SKM-1 treated with dmso at 0.1 percent for 144 hours (cell line): ENCODE results near the gene ACSF3.
"Not testable (repeated sequence)": the region's sequence is repeated elsewhere in the genome, so short reads cannot be mapped to it uniquely, and the experiment has no call there.

Source experiments
- DNase-seq: peaks from one replicate; lab custom pipeline; 2025; ENCODE audit not compliant: unreplicated experiment; lab: John Stamatoyannopoulos, UW

Gene ACSF3

DNA sequence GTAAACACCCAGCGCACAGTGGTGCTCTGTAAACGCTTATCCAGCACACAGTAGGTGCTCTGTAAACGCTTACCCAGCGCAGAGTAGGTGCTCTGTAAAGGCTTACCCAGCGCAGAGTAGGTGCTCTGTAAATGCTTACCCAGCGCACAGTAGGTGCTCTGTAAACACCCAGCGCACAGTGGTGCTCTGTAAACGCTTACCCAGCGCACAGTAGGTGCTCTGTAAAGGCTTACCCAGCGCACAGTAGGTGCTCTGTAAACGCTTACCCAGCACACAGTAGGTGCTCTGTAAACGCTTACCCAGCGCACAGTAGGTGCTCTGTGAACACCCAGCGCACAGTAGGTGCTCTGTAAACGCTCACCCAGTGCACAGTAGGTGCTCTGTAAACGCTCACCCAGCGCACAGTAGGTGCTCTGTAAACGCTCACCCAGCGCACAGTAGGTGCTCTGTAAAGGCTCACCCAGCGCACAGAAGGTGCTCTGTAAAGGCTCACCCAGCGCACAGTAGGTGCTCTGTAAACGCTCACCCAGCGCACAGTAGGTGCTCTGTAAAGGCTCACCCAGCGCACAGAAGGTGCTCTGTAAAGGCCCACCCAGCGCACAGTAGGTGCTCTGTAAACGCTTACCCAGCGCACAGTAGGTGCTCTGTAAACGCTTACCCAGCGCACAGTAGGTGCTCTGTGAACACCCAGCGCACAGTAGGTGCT lies 92.4 kb downstream of the ACSF3 start:
- not testable (repeated sequence) for DNase-seq

DNA sequence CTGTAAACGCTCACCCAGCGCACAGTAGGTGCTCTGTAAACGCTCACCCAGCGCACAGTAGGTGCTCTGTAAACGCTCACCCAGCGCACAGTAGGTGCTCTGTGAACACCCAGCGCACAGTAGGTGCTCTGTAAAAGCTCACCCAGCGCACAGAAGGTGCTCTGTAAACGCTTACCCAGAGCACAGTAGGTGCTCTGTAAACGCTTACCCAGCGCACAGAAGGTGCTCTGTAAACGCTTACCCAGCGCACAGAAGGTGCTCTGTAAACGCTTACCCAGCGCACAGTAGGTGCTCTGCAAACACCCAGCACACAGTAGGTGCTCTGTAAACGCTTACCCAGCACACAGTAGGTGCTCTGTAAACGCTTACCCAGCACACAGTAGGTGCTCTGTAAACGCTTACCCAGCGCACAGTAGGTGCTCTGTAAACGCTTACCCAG lies 93.0 kb downstream of the ACSF3 start:
- DNase-seq, result not testable (repeated sequence)

- DNase-seq, result no peak
Measured at GRCh38 chr16:89187032-89187769, 93.5 kb downstream of the ACSF3 start.

- DNase-seq, result no peak
Measured at GRCh38 chr16:89187770-89188392, 94.2 kb downstream of the ACSF3 start.

- DNase-seq, result not testable (repeated sequence)
Measured at GRCh38 chr16:89188471-89189357, 95.1 kb downstream of the ACSF3 start.

DNA sequence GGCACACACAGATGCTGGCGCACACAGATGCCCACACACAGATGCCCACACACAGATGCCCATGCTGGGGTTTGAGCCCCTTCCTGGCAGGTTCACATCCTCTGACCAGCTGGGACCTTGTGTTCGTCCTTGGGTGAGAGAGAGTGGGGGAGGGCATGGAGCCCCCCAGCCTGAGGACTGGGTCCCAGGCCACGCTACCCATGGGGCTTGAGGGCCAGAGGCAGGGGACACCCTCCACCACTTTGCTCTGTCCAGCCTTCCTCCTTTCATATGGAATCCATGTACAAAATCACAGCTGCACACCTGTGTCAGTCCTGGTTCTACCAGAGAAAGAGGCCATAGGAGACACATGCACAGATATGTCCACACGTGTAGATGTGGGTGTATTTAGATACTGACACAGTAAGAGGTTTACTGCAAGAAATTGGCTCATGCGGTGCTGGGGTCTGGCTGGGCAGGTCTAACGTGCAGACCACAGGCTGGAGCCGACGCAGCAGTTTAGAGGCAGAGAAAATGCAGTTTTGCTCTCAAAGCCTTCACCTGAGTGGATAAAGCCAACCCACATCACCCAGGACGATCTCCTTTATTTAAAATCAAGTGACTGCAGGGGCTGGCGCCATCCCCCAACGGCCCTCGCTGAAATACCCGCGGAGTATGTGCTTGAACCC lies 95.8 kb downstream of the ACSF3 start:
- no peak for DNase-seq

GRCh38 chr16:89190150-89190958 lies 96.7 kb downstream of the ACSF3 start:
- no peak for DNase-seq

DNA sequence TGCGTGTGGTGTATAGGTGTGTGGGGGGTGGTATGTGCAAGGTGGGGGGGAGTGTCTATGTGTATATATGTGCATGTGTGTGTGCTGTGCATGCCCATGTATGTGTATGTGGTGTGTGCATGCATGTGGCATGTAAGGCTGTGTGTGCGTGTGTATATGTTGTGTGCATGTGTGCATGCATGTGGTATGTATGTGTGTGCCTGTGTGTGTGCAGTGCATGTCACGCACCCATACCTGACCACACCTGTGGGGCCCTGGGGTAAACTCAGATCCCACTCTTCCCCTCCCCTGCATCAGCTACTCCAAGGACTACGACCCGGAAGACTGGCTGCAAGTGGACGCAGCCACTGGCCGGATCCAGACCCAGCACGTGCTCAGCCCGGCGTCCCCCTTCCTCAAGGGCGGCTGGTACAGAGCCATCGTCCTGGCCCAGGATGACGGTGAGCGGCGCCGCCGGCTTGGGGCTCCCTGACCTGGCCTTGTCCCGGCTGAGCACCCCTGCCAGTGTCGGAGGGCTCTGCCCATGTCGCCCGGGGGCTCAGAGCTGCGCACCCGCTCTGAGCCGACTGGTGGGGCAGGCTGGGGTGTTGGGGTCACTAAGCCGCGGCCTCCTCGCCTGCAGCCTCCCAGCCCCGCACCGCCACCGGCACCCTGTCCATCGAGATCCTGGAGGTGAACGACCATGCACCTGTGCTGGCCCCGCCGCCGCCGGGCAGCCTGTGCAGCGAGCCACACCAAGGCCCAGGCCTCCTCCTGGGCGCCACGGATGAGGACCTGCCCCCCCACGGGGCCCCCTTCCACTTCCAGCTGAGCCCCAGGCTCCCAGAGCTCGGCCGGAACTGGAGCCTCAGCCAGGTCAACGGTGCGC lies 97.6 kb downstream of the ACSF3 start:
- DNase-seq, result no peak

GRCh38 chr16:89191901-89192185 lies 98.2 kb downstream of the ACSF3 start:
- no peak for DNase-seq

DNA sequence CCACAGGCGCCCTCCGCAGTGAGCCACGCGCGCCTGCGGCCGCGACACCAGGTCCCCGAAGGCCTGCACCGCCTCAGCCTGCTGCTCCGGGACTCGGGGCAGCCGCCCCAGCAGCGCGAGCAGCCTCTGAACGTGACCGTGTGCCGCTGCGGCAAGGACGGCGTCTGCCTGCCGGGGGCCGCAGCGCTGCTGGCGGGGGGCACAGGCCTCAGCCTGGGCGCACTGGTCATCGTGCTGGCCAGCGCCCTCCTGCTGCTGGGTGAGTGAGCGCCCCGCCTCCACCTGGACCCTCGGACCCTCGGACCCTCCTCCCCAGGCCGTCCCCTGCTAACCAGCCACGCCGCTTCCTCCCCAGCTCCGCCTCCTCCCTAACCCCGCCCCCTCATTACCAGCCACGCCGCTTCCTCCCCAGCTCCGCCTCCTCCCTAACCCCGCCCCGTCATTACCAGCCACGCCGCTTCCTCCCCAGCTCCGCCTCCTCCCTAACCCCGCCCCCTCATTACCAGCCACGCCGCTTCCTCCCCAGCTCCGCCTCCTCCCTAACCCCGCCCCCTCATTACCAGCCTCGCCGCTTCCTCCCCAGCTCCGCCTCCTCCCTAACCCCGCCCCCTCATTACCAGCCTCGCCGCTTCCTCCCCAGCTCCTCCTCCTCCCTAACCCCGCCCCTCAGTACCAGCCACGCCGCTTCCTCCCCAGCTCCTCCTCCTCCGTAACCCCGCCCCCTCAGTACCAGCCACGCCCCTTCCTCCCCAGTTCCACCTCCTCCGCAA lies 98.7 kb downstream of the ACSF3 start:
- peak; percentile 77 for DNase-seq

DNA sequence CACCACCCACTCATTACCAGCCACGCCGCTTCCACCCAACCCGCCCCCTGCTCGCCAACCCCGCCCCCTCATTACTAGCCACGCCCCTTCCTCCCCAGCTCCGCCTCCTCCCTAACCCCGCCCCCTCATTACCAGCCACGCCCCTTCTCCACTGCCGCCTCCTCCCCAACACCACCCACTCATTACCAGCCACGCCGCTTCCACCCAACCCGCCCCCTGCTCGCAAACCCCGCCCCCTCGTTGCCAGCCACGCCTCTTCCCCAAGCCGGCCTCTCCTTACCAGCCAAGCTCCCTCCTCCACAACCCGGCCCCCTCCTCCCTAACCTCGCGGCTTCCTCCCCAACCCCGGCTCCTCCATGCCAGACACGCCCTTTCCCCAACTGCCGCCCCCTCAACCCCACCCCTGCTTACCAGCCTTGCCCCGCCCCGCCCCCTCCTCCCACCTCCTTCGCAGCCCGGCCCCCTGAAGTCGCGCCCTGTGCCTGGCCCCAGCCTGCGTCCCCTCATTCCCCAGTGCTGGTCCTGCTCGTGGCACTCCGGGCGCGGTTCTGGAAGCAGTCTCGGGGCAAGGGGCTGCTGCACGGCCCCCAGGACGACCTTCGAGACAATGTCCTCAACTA lies 99.4 kb downstream of the ACSF3 start:
- peak; percentile 57 for DNase-seq

GRCh38 chr16:89193576-89194293 lies 100.1 kb downstream of the ACSF3 start:
- DNase-seq, result no peak

- DNase-seq, result no peak
Measured at GRCh38 chr16:89194340-89195311, 101.0 kb downstream of the ACSF3 start.

DNA sequence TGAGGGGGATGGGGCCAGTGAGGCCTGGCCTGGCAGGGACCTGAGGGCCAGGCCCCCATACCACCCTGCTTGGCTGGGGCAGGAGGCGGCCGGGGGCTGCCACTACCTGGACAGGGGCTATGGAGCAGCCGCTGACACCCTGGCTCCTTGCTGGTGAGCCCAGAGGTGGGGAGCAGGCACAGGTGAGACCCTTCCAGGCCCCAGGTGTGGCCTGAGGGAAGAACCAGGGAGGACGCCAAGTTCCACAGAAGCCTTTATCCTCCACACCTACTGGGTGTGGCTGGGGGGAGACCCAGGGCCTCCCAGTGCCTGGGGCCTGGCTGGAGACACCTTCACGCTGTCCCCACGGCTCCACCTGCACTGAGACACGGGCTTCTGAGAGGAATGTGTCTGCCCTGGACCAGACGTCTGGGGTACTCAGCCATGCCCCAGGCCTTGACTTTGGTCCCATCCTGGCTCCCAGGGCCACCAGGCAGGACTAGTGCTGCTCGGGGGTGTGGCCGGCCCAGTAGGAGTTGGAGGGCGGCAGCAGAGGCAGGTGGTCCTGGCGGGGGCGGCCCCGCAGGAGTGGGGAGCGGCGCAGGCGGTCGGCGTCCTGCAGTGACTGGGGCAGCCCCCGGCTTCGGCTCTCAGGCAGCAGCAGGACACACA lies 102.0 kb downstream of the ACSF3 start:
- no peak for DNase-seq

DNA sequence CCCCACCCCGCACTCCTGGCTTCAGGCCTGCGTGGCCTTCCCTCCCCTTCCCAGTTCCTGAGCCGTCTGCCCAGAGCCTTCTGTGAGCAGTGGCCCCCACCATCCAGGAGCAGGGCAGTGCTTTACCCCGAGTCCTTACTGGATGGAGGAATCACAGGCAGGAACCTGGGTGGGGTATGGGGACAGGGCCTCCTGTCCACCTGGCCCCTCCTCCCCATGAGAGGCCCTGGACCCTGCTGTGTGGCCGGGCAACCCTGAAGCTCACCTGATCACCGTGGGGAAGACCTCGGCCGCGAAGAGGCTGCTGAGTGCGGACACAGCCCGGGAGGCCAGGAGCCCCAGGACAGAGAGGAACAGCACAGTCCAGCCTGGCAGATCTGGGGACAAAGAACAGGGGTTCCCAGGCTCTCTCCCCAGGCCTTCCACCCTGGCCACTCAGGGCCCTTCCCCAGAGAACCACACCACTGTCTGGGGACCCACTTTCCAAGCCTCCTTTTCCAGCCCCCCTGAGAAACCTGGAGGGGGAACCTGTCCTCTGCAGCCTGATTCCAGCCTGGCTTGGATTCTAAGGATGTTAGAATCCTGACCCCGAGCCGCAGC lies 103.5 kb downstream of the ACSF3 start:
- DNase-seq, result no peak
